G401.6 (cell line): Measurements from ENCODE around the gene TMEM259.

Experiments used
- FAIRE-seq: peaks from 2 replicates; lab custom pipeline; 2012; peaks lifted over from hg19 to GRCh38; lab: Jason Lieb, UNC

TMEM259 gene

DNA sequence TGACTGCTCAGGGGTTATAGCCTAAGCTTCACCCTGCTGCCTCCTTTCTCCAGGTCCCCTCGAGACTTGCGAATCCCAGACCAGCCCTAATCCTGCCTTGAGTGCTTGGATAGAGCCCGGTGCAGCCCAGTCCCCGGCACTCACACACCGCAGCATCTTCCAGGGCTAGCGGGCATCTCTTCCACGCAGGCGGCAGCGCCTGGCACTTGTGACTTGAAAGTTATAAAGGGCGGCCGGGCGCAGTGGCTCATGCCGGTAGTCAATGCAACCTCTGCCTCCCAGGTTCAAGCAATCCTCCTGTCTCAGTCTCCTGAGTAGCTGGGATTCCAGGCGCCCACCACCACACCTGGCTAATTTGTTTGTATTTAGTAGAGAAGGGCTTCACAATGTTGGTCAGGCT is 34.8 kb downstream of the TMEM259 start:
- FAIRE-seq = no peak

DNA sequence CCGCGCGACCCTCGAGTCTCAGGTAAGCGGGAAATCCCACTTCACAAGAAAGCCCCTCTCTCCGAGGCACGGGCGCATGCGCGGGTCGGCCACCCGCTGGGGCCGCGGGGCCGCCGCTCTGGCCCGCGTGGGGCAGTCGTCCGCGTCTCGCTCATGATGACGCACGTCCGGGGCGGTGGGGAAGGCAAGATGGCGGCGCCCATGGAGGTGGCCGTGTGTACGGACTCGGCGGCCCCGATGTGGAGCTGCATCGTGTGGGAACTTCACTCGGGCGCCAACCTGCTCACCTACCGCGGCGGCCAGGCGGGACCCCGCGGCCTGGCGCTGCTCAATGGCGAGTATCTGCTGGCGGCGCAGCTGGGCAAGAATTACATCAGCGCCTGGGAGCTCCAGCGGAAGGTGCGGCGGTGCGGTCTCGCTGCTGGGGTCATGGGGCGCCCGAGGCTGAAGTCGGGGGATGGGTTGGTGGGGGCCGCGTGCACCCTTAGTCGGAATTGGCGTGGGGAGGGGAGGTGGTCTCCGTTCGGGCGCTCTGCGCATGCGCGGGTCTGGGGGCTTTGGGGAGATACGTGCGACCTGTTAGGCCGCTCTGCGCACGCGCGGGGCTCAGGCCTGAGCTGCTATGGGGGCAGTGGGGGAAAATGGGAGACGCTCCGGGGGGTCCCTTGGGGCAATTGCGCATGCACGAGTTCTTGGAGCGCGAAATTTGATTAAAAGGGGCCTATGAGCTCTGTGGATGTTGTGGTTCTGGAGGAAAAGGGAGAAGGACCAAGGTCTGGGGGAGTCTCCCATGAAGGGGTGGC is 36.6 kb downstream of the TMEM259 start, which contains the start of gene WDR18:
Gene WDR18, plus strand, starts transcription at position 181 of the 803 bp plus-strand sequence. Its CDS starts 9 bp downstream, at position 190.
- FAIRE-seq = no peak

DNA sequence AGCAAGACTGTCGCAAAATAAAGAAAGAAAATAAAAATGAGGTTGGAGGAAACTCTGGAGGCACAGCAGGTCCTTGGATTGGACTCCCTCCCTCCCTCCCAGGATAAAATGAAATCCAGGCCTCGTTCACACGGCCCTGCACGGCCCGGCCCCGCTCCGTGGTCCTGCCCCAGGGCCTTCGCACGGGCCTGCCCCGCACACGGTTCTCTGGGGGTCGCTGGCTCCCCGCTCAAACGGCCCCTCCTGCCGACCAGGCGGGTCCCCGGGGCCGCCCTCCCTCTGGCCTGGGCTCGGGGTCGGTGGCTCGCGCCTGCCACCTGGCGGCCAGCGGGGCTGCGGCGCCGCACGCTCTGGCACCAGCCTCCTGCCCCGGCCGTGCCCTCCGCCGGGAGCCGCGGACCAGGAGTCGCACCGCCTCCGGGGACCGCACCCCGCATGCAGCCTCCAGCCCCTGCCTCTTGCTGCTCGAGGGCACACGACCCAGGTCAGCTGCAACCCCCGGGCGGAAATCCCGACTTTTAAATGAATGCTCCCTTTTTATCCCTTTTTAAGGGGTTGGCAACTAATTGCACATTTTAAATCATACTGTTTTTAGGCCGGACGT is 38.3 kb downstream of the TMEM259 start:
- no peak for FAIRE-seq

DNA sequence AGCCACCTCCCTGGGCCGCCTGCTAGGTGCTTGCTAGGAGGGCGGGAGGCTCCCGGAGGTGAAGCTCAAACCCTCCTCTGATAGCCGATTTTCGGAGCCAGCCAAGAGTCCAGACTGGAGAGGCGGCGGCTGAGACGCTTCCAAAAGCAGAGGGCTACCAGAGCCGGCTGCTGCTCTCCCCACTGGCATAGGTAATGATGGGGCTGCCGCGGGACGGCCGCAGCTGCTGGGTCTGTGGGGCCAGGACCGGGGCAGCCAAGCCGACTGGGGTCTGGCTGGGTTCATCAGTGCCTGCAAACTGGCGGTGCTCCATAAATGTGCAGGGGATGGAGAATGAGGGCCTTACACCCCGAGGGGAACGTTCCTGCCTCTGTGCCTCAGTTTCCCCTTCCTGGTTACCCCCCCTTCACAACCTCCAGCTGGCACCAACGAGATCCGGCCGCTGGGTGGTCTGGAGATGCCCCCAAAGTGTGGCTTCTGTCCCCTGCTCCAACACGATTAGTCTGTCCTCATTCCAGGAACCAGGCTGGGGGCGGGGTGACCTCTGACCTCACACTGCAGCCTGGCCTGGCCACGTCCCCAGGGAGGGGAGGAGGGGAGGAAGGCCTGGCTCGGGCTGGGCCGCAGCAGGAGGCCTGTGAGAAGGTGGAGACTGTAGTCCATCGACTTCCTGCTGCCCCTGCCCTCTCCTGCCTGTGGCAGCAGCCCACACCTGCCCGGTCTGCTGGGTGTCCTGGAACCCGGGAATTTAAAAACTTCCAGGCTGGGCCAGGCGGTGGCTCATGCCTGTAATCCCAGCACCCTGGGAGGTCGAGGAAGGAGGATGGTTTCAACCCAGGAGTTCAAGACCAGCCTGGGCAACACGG is 40.6 kb downstream of the TMEM259 start:
- no peak for FAIRE-seq

DNA sequence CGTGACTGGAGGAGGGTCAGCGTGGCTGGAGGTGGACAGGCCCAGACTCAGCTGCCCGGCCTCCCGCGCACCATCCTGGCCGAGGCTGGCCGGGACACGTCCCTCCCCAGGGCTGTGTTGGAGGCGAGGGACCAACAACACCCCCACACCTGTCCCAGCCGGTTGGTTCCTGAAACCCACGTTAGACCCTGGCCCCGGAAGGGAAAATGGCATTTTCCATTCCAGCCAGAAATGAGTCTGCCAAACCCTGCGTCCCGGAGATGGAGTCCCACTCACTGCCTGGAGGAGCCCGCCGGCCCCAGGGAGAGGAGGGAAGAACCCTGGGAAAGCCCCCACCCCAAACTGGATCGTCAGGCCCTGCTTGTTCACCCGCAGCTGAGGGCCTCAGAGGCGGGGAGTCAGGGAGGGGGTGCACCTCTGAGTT is 41.6 kb downstream of the TMEM259 start:
- FAIRE-seq = no peak

DNA sequence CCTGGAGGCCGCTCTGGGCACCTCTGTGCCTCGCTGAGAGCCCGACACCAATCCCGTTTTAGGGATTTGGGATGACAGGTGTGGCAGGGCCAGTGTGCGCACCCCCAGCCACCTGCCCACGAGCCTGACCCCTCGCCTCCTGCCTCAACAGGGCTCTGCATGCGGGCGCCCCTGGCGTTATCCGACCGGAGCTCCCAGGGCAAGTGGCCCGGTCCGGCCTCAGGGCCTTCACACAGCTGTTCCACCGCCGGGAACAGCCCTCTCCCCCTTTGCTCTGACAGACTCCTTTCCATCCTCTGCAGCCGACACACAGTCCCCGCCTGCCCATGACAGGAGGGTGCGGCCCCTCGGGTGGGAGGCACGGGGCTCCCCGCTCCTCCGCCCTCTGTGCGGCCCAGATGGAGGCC is 43.9 kb downstream of the TMEM259 start:
- no peak for FAIRE-seq

DNA sequence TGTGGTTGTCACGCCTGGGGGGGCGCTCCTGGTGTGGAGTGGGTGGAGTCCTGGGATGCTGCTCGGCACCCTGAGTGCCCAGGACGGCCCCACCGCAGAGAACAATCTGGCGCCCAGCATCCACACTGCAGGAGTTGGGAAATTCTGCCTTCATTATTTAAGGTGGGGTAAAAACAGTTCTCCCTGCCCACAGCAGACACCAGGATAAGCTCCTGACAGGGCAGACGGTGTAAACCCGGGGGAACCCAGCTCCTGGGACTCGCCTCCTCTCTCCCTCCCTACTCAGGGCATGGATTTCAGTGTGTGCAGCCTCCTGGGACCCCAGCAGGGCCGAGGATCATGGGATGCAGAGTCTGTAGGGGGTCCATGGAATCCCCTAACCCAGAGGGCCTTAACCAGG is 44.4 kb downstream of the TMEM259 start:
- no peak for FAIRE-seq

DNA sequence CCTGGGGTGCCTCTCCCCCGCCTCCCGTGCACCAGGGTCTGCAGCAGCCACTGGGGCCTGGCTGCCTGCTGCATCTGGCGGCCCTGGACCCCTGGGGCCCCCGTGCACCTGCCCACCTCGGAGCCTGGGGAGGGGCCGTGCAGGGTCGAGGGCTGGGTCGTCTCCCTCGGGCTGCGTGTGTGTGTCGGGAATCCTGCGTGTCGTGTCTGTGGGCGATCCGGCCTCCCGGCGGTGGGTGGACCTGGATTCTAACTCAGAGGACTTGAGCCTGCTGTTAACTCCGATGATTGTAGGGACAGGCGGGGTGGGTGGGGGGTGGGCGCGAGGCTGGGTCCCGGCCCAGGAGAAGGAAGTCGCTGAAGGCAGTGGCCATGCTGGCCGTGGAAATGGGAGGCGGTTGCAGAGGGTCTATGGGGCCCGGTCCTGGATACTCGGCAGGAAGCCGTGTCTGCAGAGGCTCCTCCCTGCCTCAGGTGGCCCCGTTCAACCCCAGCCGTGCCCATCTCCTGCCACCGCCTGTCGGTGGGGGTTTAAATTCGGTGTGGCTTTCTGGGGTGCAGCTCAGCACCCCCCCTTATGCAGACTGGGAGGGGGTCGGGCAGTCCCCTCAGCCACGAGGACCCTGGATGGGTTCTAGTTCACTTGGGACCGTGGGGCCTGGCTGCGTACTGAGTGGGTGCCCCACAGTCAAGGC is 46.2 kb downstream of the TMEM259 start:
- FAIRE-seq = no peak

DNA sequence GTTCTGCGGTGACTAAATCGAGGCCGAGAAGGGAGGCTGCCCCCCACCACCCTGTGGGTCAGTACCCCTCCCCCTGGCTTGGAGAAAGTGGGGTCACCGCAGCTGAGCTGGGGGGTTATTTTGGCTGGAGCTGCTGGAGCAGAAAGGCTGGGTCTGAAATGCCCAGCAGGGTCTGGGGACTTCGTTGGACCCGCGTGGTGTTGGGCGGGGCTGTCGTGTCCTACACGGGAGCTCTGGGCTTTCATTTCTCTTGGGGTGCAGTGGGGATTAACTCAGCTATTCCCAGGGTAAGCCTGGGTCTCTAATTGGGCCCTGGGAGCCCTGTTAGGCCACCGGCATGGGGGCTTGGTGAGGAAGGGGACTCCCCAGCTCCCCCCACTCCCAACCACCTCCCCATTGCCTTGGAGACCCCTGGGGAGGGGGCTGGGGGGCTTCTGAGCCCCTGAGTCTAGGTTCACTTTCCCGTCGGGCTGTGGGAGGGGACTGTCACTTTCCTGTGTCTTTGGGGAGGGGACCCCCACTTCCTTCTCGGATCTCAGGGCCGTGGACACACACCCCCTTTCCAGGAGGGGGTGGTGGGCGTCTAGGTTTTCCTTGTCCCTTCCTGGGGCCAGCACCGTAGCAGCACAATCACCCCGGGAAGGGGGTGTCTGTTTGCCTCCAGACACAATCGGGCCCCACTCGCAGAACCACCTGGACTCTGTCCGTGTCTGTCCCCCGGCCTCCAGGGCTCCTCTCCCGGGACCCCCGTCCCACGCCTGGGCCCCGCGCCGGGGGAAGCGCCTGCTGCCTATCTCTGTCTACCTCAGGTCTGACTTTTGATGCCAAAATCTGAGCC is 47.0 kb downstream of the TMEM259 start:
- no peak for FAIRE-seq

DNA sequence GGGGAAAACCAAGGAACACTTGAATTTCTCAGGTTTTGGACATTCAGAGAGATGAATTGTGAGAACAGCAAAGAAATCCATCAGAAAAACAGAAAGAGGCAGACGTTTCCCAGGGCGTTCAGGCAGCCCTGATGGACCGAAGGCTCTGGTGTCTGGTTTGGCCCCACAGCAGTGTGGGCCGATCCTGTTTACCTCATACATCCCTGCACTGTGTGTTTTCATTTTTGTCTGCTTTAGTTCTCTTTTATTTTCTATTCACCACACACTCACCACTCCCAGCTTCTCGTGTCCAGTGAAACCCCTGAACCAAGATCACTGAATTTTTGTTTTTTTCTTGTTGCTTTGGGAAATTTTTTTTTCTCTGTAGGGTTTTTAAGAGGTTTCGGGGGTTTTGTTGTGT is 48.6 kb downstream of the TMEM259 start:
- FAIRE-seq = no peak

DNA sequence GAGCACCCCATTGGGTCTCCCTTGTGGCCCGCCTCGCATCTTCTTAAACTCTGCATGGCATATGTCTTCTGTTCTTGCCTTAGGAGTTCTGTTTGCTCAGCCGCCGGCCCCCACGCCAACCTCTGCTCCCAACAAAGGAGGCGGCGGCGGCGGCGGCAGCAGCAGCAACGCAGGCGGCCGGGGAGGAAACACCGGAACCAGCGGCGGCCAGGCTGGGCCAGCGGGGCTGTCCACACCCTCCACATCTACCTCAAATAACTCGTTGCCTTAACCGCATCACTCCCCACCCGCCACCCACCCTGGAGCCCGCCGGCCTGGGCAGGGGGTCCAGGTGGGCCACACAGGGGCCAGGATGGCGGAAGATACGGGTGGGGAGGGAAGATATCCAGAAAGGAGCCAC is 49.1 kb downstream of the TMEM259 start:
- no peak for FAIRE-seq

DNA sequence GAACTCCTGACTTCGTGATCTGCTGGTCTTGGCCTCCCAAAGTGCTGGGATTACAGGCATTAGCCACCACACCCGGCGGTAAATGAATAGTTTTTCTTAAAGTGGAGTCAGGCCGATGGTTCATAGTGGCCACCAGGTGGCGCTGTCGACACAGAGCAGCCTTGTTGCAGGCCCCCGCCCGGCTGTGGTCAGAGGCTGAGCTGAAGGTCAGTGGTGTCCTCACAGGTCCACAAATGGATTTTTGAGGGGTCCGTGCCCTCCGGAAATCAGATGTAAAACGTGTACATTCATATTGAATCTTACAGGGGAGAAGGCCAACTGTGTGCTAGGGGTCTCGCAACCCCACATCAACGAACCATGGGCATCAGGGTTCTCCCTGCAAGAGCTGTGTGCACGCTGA is 50.2 kb downstream of the TMEM259 start:
- FAIRE-seq = no peak

DNA sequence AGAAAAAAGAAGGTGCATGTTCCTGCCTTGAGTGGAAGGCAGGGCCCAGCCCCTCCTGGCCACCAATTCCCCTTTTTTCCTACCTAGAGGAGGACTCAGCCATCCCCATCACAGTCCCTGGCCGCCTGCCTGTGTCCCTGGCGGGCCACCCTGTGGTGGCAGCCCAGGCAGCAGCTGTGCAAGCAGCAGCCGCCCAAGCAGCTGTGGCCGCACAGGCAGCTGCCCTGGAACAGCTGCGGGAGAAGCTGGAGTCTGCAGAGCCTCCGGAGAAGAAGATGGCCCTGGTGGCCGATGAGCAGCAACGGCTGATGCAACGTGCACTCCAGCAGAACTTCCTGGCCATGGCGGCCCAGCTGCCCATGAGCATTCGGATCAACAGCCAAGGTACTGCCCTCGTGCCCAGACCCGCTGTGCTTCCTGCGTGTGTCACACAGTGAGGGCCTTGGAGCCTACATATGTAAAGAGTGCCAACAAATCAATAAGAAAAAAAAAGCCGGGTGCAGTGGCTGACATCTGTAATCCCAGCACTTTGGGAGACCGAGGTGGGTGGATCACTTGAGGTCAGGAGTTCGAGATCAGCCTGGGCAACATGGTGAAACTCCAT is 54.3 kb downstream of the TMEM259 start:
- no peak for FAIRE-seq

DNA sequence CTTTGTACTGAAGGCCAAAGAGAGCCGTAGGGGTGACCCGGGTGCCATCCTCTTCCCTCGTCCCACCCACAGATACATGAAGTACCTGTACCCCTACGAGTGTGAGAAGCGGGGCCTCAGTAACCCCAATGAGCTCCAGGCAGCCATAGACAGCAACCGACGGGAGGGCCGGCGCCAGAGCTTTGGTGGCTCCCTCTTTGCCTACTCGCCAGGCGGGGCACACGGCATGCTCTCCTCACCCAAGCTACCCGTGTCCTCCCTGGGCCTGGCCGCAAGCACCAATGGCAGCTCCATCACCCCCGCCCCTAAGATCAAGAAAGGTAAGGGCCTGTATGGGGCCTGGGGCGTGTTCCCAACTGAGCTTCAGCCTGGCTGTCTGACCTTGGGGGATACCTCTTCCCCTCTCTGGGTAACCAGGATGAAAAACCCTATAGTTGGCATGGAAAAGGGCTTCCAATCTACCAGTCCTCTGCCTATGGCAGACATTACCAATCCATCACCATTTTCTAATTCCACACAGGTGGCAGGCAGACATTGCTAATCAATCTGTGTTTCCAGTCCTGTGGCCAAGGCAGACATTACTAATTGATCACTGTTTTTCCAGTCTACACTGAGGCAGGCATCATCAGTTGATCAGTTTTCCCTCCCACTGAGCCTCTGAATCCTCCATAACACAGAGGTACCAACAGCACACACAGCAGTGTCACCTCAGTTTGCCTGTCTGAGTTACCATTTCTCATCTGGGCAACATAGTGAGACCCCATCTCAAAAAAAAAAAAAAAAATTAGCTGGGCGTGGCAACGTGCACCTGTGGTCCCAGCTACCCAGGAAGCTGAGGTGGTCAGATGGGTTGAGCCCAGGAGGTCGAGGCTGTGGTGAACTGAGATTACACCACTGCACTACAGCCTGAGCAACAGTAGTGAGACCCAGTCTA is 55.9 kb downstream of the TMEM259 start:
- FAIRE-seq = no peak

DNA sequence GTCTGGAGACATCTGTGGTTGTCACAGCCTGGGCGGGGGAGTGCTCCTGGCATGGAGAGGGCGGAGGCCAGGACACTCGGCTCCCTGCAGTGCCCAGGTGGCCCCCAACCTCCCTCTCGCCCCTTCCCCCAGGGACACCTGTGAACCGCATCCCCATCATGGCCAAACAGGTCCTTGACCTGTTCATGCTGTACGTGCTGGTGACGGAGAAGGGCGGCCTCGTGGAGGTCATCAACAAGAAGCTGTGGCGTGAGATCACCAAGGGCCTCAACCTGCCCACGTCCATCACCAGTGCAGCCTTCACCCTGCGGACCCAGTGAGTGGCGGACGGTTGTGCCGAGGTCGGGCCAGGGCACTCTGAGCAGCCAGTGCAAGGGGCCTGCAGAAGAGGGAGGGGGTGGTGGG is 56.8 kb downstream of the TMEM259 start:
- FAIRE-seq = no peak

DNA sequence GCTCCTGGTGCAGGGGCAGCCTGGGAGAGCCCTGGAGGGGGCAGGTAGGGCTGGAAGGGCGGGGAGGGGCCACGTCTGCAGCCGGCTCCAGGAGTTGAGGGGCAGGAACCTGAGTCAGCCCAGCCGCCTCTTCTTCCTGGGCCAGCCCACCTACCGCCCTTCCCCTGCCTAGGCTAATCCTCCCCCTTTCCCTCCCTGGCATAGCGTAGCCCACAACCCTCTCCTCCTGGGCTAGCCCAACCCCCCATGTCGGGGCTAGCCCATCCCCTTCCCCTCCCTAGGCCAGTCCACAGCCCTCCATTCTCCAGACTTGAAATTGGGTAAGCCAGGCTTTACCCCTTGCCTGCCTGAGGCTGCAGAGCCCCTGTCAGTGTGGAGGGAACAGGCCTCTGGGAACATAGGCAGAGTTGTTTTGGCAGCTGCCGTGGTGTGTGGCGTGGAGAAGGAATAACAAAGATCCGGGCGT is 57.4 kb downstream of the TMEM259 start:
- FAIRE-seq = no peak

DNA sequence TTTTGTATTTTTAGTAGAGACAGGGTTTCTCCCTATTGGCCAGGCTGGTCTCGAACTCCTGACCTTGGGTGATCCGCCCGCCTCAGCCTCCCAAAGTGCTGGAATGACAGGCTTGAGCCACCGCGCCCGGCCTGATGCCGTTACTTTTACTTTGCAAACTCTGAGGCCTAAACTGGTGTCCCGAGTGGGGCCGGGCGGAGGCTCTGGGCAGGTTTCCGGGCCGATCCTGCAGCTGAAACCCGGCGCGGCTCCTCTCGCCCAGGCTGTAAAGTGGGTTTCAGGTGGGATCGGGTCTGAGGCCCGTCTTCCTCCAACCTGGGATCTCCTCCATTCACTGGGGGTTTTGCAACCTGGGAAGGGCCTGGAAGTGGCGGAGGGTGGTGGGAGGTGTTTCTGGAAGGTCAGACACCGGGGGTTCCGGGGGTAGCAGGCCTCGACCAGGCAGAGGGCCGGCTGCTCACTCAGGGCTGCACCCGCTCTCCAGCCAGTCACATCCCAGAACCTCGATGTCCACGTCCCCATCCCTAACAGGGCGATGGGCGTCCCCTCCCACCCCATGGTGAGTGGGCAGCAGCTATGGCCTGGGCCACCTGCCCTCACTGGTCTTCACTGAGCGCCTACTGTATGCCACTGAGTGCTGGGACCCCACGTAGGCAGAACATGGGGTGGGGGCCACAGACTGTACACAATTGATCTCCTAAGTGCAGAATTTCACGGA is 58.1 kb downstream of the TMEM259 start:
- no peak for FAIRE-seq

DNA sequence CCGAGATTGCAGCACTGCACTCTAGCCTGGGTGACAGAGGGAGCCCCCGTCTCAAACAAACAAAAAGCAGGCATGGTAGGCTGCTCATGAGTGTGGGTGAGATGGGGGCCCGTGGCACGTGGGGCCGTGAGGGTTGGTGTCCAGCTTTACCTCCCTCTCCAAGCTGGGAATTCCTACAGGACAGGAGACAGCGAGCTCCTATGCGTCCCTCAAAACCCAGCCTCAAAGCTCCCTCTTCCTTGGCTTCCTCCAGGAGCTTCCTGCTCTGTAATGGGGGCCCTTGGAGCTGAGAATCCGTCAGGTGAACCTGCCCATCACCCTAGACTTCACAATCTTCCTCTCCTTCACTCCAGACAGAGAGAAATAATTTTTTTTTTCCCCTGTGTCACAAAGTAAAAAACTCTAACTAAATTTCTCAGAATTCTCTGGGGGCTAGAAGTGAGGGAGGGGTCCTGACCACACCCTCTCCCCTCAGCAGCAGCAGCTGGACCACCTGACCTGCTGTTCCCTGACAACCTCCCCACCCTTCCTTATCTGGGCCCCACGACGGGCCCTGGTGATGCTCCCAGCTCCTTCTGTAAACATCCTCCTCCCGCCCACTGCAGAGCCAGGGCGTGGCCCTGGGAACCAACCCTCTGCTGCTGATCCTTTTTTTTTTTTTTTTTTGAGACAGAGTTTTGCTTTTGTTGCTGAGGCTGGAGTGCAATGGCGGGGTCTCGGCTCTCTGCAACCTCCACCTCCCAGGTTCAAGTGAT is 58.9 kb downstream of the TMEM259 start:
- no peak for FAIRE-seq
